Stomach (tissue), 9 donors: ENCODE results near the gene SYNPR. TPM values are rescaled to one million over a fixed set of nuclear protein-coding genes. Genes with fewer than 3 reads are reported as not detected.
"Not testable (repeated sequence)": the region's sequence is repeated elsewhere in the genome, so short reads cannot be mapped to it uniquely, and the experiment has no call there.

Experiments used
- DNase-seq, 2 donors: peaks; one replicate each; pipeline versions ENCODE4 v3.0.0 to v3.0.0-alpha.2; 2013 to 2019
- H3K27ac ChIP-seq, 5 donors: fragments of 200-600 bp in 4 of 5; sonication (generic) in 4 of 5; one replicate each; pipeline ENCODE4 v1.5.1; 2013 to 2019; ENCODE audit warnings: mild to moderate bottlenecking in 1 of 5, moderate library complexity in 1 of 5
- H3K27me3 ChIP-seq, 3 donors: fragments of 200-600 bp; sonication (generic); one replicate each; pipeline ENCODE4 v1.5.1; 2017 to 2019; ENCODE audit warnings: mixed run types in 1 of 3
- H3K36me3 ChIP-seq, 4 donors: fragments of 200-600 bp; sonication (generic); 1 replicate in 3 of 4; 2 replicates in 1 of 4; pipeline ENCODE4 v1.5.1; 2016 to 2019
- H3K4me1 ChIP-seq, 4 donors: fragments of 200-600 bp; sonication (generic); one replicate each; pipeline ENCODE4 v1.5.1; 2016 to 2019
- H3K4me3 ChIP-seq, 4 donors: fragments of 200-600 bp; sonication (generic) in 3 of 4; one replicate each; pipeline ENCODE4 v1.5.1; 2016 to 2019; ENCODE audit warnings: mild to moderate bottlenecking in 1 of 4
- H3K9me3 ChIP-seq, 4 donors: fragments of 200-600 bp; sonication (generic); one replicate each; pipeline ENCODE4 v1.5.1; 2016 to 2019
- CTCF ChIP-seq, 7 experiments: fragments of 450-650 bp in 4 of 7; fragments of 200-600 bp in 3 of 7; sonication (generic) in 3 of 7; IDR thresholded peaks; one replicate each; pipeline ENCODE4 v1.5.1; 2016 to 2019; ENCODE audit warnings: antibody characterized with exemption in 7 of 7, control low read depth in 2 of 7, mild to moderate bottlenecking in 1 of 7
- EP300 ChIP-seq: sonication (generic); formaldehyde crosslinking; IDR thresholded peaks from one replicate; pipeline ENCODE4 v1.6.1; 2017; ENCODE audit warnings: antibody characterized with exemption
- POLR2A ChIP-seq, 4 donors: fragments of 450-650 bp; IDR thresholded peaks; one replicate each; pipeline ENCODE4 v1.6.1; 2016; ENCODE audit warnings: antibody characterized with exemption in 4 of 4, control low read depth in 2 of 4, mild to moderate bottlenecking in 1 of 4, moderate library complexity in 1 of 4
- POLR2AphosphoS5 ChIP-seq, 3 donors: sonication (generic); formaldehyde crosslinking; IDR thresholded peaks; one replicate each; pipeline ENCODE4 v1.6.1; 2016; ENCODE audit warnings: antibody characterized with exemption in 3 of 3
- WGBS, 5 donors: extraction: QIAGEN DNeasy Blood & Tissue Kit in 3 of 5; methylation state at CpG; one replicate each; pipeline versions ENCODE4 v1.1.5 to v1.1.7; 2013 to 2018; 5-methylcytosine and 5-hydroxymethylcytosine counted together
- intact Hi-C: fragments of 100-400 bp; cut with DNase I; formaldehyde crosslinking; loops from one replicate; pipeline ENCODE4 v1.15.1; 2023; ENCODE audit warnings: low total_unique reads
- polyA plus RNA-seq, 3 donors: library from polyadenylated mRNA; stranded (reverse); fragments of 200-250 nt; gene quantifications; one replicate each; pipeline ENCODE4 v1.2.3, GENCODE V29; 2013
- total RNA-seq, 5 donors: library from RNA; depleted of rRNA; stranded (reverse); fragments of >200 nt; gene quantifications; one replicate each; pipeline versions ENCODE4 v1.1.0 to v1.2.3, GENCODE V29; 2014 to 2016
- donor health status: healthy with polysubstance abuse.
- donor health status: Bipolar disorder and iron deficiency.
- donor health status: healthy.

SYNPR gene
- total and polyA plus RNA-seq, 8 donors = 0.13 to 1.7 (median 0.31) TPM; not detected in 3

- H3K27ac ChIP-seq = no peak overlapping the region
- intact Hi-C loops = no loop called here
- TF ChIP-seq POLR2AphosphoS5 (IDR thresholded peaks at IDR 0.05) = no peak
- no peak for TF ChIP-seq EP300
- no peak for TF ChIP-seq CTCF (IDR thresholded peaks at IDR 0.05)
- TF ChIP-seq POLR2A (IDR thresholded peaks at IDR 0.05) = no peak
- no peaks in the 10 kb centered on the region for H3K9me3 ChIP-seq
- no peaks in the 10 kb centered on the region for H3K36me3 ChIP-seq
- no peak overlapping the region for H3K4me3 ChIP-seq
- 33 to 63% (median 46%) methylated on average over 1 of the region's 1 CpG for WGBS, 5 donors
- H3K27me3 ChIP-seq = peaks cover 0 to 8% (median 0%) of the 10 kb centered on the region in 3 donors
- no peaks in the 10 kb centered on the region for H3K4me1 ChIP-seq
- DNase-seq = no peak
Measured at GRCh38 chr3:63245726-63246241, 32.3 kb upstream of the SYNPR start.

- DNase-seq = no peak
- Histone ChIP-seq H3K36me3 (no peaks in the 10 kb centered on the region), H3K27me3 (peaks cover 0 to 3% (median 0%) of the 10 kb centered on the region in 3 donors), H3K27ac (no peak overlapping the region), H3K4me1 (no peaks in the 10 kb centered on the region), H3K4me3 (no peak overlapping the region), H3K9me3 (no peaks in the 10 kb centered on the region)
- intact Hi-C loops = no loop called here
- 41 to 98% (median 50%) methylated on average over 2 of the region's 2 CpGs for WGBS, 5 donors
- TF ChIP-seq CTCF (IDR thresholded peaks at IDR 0.05) (no peak), EP300 (no peak), POLR2AphosphoS5 (IDR thresholded peaks at IDR 0.05) (no peak), POLR2A (IDR thresholded peaks at IDR 0.05) (no peak)
Measured at GRCh38 chr3:63248015-63248414, 30.1 kb upstream of the SYNPR start.

GRCh38 chr3:63251499-63251898 is 26.6 kb upstream of the SYNPR start:
- Histone ChIP-seq H3K4me3 (no peak overlapping the region), H3K9me3 (no peaks in the 10 kb centered on the region), H3K27me3 (peaks cover 0 to 3% (median 0%) of the 10 kb centered on the region in 3 donors), H3K4me1 (no peaks in the 10 kb centered on the region), H3K36me3 (no peaks in the 10 kb centered on the region), H3K27ac (no peak overlapping the region)
- intact Hi-C loops = no loop called here
- DNase-seq = no peak
- 47 to 53% (median 48%) methylated on average over 7 of the region's 7 CpGs for WGBS, 5 donors
- TF ChIP-seq POLR2AphosphoS5 (IDR thresholded peaks at IDR 0.05) (no peak), CTCF (IDR thresholded peaks at IDR 0.05) (no peak), EP300 (no peak), POLR2A (IDR thresholded peaks at IDR 0.05) (no peak)

GRCh38 chr3:63255819-63256218 is 22.3 kb upstream of the SYNPR start:
- intact Hi-C loops, H3K27ac ChIP-seq, H3K4me1 ChIP-seq, H3K27me3 ChIP-seq, DNase-seq, H3K36me3 ChIP-seq, H3K4me3 ChIP-seq, H3K9me3 ChIP-seq: not testable (repeated sequence)
- 63 to 85% (median 70%) methylated on average over 5 to 9 of the region's 9 CpGs for WGBS, 5 donors

- no peak for DNase-seq
- intact Hi-C loops = no loop called here
- H3K4me3 ChIP-seq = no peak overlapping the region
- WGBS, 5 donors = 64 to 77% (median 72%) methylated on average over 12 of the region's 12 CpGs
- no peaks in the 10 kb centered on the region for H3K36me3 ChIP-seq
- H3K9me3 ChIP-seq = no peaks in the 10 kb centered on the region
- TF ChIP-seq EP300 = no peak
- TF ChIP-seq POLR2AphosphoS5 (IDR thresholded peaks at IDR 0.05) = no peak
- no peak for TF ChIP-seq CTCF (IDR thresholded peaks at IDR 0.05)
- no peaks in the 10 kb centered on the region for H3K4me1 ChIP-seq
- no peaks in the 10 kb centered on the region for H3K27me3 ChIP-seq
- no peak overlapping the region for H3K27ac ChIP-seq
Measured at GRCh38 chr3:63264716-63265115, 13.4 kb upstream of the SYNPR start.
